ENCODE measurements around the gene FRMPD4.
A peak's percentile ranks its signal among the peaks of the same experiment; 100 is the strongest.

The FRMPD4 gene

DNA sequence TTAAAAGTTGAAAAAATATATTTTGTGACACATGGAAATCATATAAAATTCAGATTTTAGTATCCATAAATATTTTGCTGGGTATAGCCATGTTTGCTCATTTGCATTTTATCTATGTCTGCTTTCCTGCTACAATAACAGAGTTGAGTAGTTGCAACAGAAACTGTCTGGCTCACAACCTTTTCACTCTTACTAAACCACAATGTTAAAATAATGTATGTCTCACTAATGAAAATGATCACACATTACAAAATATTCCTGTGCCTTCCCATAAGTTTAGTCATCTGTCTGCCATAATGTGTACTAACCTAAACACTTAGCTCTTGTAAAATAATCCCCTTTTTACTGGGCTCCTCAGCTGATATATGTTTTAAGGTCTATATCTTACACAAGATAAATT is 479.0 kb downstream of the FRMPD4 start:
- no peak for DNase-seq

DNA sequence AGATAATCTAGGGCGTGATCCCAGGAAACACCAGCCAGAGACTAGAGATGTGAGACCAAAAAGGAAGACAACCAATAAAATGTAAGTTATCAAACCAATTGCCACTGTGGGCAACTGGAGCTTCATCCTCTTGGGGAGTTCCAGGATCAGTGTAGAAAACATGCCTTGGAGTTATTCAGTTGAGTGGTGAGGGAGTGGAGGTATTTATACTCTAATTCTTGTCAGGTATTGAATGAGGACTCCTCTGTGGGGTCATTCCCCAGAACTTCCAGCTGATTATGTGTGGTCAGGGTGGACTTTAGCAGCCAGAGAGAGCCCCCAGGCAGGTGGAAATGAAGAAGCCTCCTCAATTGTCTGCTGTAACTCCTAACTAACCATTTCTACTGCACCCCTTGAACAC is 509.0 kb downstream of the FRMPD4 start:
- no peak for DNase-seq

DNA sequence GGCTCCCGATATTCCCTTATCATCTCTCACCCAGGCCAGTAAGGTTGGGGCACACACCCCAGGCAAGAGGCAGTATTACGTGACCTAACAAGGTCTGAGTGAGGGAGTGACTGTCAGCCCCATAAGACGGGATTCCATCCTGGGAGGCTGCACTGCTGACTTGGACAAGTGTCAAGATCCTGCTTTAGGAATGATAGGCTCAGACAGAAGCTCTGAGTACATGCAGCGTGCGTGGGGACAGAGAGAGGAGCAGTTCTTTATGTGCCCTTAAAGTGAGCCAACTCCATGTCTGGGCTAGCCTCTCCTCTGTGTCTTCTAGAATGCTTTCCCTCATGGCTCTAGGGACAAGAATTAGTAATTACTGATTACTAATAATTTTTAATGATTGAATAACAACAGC is 510.7 kb downstream of the FRMPD4 start:
- DNase-seq: no peak

DNA sequence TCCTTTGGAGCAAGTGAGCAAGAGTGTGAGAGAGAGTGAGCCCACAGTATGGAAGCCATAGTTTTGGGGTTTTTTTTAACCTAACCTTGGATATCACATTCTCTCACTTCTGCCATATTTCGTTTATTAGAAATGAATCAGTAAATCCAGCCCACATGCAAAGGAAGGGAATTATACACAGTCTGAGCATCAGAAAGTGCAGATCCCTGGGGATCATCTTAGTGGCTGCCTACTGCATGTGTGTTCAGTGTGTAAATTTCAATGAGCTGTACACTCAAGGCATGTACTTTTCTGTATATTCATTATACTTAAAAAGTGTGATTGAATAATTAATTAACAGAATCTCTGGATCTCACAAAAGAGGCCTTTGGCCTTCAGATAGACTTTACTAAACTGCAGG is 519.2 kb downstream of the FRMPD4 start:
- DNase-seq: no peak

DNA sequence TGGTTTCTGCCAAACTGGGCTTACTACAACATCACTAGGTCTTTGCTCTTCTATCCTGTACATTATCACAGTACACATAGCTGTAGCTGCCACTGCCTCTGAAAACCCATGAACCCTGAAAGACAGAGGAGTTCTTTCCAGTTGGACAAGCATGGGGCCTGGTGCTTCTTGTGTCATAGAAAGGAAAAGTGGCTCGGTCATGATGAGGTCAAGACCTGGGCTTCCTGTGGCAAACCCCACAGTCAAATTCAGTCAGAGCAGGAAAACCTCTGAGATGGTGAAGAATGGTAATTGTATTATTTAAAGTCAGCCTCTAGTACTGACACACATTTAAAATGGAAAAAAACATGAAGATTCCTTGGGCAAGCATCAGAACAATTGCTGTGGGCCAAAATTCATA is 519.6 kb downstream of the FRMPD4 start:
- DNase-seq: no peak

DNA sequence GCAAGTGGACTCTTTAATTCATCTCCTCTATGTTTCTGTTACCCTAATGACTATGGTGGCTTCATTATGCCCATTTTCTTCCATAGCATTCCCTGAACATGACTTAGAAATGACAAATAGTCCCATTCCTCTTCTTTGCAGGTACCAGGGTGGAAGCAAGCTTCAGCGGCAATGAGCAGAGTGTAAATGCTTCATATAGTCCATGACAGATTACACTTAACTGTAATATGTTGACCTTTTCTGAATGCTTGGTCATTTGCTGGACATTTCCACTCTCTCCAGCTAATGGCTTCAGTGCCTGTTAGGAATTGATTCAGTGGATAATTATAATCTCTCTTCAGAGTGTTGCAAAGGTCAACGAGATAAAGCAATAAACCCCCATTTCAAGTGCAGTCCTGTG is 523.2 kb downstream of the FRMPD4 start:
- no peak for DNase-seq

DNA sequence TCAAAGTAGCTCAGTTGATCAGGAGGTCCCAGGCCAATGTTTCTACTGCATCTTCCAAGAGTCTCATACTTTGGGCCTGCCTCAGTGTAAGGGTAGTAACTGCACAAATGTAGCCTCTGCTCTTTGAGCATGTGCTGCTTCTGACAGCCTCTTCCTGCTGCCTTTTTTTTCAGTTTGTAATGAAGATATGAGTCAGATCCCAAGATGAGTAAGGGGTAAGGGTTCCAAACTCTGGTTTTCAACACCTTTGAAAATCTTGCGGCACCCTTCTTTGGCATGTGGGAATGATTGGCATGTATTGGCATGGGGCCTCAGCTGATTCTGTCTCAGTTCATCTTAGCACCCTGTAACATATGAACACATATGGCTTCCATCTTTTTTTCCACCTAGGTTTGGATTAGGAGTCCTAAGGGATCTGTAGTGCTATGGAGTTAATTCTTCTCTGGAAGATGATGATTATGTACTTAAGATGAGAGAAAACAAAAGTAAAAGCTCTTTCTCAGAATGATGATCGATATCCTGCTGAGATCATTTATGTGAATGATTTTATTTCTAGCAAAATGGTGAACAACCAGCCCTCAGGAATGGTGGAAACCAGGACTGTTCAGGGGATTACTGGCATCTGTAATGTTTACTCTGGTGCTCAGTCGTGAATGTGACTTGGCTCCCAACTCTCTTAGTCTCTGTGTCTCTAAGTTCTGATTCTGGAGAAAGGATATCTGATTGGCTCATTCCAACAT is 534.3 kb downstream of the FRMPD4 start:
- DNase-seq: no peak

DNA sequence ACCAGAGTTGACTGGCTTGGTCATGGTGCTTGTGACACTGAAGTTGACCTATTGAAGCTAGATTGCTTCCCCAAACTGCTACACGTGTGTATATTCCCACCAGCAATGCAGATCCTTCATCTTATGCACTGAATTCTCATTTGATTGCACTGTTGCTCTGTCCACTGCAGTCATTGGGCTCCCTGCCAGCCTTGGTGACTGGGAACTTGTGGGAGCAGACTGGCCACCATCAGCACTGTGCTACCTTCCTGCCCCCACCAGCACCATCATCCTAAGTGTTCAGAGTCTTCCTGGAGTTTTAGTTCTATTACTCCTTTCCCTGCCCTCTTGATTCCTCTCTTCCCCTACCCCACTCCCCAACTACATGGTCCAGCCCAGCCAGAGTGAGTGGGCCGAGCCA is 535.2 kb downstream of the FRMPD4 start:
- DNase-seq: no peak

DNA sequence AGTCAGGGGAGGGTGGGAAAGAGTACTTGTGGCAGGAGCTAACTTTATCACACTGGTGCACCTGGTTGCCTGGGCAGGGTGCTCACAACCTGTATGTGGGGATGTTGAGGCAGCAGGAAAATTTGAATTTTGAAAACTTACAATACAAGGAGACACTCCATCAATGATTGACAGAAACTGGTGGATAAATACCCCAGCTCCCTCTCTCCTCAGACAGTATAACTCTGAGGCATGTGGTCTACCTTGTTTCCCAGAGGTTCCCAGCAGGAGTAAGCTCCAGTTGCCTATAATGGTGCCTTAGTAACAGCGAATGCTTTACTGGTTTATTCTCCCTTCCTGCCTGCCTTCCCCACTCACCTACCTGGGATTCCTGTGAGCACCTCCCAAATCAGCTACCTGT is 541.2 kb downstream of the FRMPD4 start:
- no peak for DNase-seq

DNA sequence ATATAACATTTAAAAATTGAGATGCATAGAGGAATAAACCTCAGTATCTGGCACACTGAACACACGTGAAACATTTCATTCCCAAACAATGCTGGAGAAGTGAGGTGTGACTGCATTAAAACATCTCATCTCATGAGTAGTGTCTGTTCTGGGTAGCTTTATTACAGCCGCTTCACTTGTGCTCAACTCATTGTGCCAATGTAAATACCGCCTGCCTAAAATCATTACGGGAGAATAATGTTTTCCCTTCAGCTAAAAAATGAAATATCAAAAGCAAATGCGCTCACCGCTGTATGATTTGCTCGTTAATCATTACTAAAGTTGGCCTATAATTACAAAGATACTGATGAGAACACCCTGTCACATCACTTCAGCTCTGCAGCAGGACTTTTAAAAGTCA is 542.8 kb downstream of the FRMPD4 start:
- DNase-seq: no peak

DNA sequence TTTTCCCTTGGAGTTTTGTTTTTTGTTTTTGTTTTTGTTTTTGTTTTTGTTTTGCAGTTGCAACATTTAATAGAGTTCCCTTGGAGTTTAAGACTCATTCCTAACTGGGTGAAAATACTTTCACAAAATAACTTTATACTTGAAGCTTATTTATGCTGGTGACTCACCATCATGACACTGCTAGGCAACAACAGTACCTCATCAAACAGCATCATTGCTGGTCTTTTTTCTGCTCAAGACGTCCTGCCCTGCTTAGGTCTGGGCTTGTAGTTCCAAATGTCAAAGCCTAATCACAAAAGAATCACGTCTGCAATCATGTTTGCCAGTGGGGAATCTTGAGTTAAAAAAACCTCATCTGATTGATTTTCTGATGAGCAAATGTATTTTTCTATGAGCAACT is 547.3 kb downstream of the FRMPD4 start:
- DNase-seq: no peak

DNA sequence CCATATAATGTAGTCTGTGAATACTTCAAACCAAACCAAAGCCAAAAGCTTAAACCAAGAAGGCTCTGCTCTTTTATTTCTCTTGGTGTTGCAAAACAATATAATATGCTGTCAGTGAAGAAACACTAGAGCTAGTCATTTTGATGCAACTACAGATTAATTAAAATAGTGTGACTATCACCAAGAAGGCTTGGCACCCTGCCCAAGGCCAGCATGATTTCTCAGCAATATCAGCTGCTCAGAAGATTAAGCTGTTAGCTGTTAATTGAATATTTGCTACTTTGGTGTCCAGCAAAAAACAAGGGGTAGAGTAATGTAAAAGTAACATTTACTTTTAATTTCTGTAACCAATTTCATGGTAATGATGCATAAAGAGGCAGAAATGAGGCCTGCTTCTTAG is 548.1 kb downstream of the FRMPD4 start:
- peak in 1 of 58 donors; percentile 3 for DNase-seq

DNA sequence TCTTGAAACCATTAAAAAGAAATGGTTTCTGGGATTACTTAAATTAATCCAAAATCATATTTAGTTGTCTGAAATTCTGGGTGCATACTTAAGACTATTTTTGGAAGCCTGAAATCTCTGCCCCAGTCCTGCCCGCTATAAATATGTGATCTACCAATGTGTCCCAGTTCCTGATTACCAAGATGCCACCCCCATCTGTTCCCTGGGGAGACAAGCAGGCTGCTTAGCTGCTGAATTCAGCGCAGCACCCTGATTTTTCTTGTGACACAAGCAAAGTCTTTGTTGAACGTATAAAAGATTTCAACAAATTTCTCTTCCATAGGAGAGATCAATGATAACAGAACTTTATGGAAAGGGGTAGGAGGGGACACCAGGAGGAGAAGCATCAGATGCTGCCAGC is 552.4 kb downstream of the FRMPD4 start:
- peak in 5 of 58 donors; percentile 1 to 18 (median 5) for DNase-seq

DNA sequence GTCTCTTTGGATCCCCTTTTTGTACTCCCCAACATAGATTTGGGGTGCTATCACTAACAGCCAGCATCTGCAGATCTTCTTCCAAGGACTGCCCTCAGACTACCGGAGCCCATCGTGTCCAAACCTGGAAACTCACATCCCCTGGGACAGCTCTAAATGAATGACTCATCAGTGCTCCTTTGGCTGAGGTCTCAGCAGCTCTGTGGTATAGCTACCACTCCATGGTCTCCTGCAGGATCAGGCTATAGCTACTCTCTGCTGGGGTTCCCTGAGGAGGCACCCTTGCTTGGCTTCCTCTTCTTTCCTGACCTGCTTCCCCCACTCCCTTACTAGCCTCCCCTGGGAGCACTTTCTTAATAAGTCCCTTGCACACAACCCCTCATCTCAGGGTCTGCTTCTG is 555.5 kb downstream of the FRMPD4 start:
- no peak for DNase-seq

DNA sequence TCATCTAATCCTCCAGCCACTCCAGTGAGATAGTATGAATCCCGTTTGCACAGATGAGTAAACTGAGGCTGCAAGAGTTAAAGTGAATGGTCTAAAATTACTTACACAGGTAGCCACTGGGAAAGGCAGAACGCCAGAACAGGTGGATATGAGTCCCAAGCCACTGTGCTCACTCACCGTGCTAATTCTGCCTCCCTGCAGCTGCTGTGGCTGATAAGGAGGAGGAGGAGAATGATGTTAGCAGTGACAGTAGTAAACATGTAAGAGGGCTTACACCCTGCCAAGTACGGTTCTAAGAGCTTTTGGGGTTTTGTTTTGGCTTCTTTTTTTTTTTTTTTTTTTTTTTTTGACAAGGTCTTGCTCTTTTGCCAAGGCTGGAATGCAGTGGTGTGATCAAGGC is 562.5 kb downstream of the FRMPD4 start:
- DNase-seq: no peak

DNA sequence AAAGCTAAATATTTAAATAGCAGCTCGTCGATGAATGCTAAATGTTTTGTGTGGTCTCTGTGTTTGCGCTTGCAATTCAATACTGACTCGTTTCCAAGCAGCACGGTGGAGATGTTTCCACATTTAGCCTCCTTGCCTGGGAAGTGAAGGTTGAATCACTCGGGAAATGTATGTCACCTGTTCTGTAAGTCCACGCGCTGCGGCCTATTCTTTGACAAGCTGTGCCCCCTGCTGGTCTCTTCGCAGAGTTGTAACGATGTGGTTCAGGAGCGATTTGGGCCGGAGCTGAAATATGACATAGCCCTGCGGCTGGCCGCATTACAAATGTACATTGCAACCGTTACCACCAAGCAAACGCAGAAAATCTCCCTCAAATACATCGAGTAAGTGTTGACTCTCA is 563.4 kb downstream of the FRMPD4 start:
- peak in 45 of 58 donors; percentile 0 to 49 (median 6) for DNase-seq

DNA sequence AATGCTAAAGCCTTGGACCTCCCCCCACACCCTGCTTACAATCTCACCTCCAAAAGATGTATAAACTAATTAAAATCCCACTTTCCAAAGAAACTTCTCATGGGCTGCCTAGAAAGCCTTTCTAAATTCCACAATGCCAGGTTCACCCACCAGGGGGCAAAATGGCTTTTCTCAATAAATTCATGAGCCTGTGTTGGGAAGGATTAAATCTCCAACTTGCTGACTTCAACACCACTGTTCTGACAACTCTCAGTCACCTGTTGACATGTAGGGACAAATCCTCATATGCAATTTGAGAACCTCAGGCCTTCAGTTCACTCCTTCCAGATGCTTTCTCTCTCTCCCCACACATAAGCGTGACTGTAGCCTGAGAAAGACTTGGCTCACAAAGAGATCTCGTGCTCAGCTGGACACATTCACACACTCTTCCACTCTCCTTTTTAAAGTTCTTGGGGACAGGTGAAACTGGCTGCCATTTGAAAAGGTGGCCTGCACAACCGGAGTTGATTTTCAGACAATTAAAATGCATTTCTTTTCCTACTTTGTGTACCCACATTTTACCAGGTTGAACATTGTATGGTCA is 564.3 kb downstream of the FRMPD4 start:
- no peak for DNase-seq

DNA sequence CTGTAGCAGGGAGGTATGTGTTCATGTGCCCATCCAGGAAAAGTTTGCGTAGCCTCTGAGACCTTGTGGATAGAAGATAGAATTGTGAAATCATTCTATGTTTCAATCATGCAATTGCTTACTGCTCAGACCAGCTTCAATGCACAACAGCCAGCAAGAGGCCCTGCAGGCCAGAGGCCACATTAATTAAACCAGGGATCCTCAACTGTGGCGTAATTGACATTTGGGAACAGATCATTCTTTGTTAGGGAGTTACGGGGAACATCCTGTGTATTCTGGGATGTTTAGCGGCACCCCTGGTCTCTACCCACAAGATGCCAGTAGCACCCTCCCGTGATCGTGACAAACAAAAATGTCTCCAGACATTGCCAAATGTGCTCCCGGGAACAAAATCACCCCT is 566.4 kb downstream of the FRMPD4 start:
- no peak for DNase-seq

DNA sequence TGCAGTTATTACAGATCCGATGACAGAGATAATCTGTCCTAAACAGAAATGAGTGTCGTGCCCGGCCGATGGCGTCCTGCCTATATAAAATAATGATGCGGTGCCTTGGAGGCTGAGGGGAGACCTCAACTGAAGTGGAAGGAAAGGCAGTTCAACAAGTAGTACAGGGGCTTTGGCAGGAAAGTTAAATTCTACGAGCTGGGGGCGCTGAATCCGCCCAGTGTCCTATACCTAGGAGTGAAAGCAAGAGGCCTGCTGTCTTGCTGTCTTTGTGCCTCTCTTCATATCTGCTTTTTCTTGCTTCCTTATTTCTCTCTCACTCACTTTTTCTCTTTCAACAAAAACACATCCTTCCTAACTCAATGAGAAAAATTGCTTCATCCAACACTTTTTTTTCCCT is 570.8 kb downstream of the FRMPD4 start:
- DNase-seq: no peak

DNA sequence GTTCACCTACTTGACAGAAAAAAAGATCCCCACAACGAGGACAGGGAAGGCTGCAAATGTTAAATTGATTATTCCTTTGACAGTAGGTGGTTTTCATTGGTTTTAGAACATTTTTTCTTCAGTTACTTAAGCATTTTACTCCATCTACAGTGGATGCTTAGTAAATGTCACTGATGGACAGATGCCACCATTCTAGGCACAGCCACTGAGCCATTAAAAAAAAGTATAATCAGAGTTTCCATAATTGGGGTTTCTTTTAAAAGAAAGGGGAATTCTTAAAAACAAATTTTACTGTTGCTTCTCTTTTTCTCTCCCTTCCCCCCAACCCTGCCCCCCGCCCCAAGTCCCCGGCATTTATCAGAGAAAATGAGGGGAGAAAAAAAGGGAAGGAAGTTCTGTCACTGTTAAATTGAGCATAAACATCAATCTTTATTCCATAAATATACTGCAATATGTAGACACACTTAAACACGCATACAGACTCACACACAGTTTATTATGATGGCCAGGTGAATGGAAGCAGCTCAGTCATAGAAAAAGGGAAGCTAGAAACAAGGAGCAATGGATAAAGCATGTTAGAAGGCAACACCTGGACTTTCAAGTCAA is 573.3 kb downstream of the FRMPD4 start:
- no peak for DNase-seq

DNA sequence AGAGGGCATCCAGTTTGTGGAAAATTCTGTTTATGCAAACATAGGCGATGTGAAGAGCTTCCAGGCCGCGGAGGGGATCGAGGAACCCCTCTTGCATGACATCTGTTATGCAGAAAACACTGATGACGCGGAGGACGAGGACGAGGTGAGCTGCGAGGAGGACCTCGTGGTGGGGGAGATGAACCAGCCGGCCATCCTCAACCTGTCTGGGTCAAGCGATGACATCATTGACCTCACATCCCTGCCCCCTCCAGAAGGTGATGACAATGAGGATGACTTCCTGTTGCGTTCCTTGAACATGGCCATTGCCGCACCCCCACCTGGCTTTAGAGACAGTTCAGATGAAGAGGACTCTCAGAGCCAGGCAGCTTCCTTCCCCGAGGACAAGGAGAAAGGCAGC is 578.3 kb downstream of the FRMPD4 start:
- DNase-seq: no peak

DNA sequence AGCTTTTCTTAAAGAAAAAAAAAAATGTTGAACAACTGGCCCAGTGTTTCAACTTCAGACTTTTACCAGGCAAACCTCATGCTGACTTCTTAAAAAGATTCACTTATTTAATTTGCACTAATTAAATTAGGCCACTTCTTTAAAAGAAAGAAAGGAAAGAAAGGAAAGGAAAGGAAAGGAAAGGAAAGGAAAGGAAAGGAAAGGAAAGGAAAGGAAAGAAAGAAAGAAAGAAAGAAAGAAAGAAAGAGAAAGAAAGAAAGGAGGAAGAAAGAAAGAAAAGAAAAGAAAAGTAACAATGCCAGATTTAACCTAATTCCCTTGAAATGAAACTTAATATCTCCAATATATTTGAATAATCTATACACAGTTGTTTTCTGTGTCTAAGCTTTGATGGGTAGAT is 581.6 kb downstream of the FRMPD4 start:
- no peak for DNase-seq

DNA sequence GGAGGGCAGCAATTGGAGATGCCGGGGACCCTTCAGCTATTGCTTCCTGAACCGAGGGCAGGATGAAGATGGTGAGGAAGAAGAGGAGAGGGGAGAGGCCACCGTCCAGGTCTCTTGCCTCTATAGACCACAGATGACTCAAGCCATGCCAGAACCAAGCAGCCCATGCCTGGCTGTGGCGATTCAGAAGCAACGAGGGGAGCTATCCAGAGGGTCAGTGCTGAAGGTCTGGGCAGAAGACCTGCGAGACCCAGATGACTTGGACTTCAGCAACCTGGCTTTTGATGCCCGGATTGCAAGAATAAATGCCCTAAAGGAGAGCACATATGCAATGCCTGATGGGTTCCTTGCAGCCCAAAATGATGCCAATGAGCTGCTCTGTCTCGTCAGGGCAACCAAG is 582.8 kb downstream of the FRMPD4 start:
- no peak for DNase-seq
